SK-N-SH (cell line): ENCODE results near the gene PBLD. TPM values are rescaled to one million over a fixed set of nuclear protein-coding genes. Genes with fewer than 3 reads are reported as not detected.

Source experiments
- CTCF ChIA-PET: fragments of 300-600, 350-600 bp; formaldehyde crosslinking; extraction: SDS; loops from one replicate; lab custom pipeline; 2021; lab: Yijun Ruan, JAX
- POLR2A ChIA-PET: fragments of 350-600 bp; sonication (Branson Sonifier 250); formaldehyde crosslinking; extraction: SDS; loops from one replicate; lab custom pipeline; 2020; ENCODE audit warnings: antibody characterized with exemption, inconsistent platforms; lab: Yijun Ruan, JAX
- DNase-seq: peaks from one replicate; pipeline ENCODE4 v3.0.0; 2012
- H2AFZ ChIP-seq: fragments of 200-600 bp; sonication (generic); 2 replicates; pipeline ENCODE4 v1.8.1; 2016; ENCODE audit warnings: antibody characterized with exemption, mild to moderate bottlenecking, low read depth
- H3F3A ChIP-seq: fragments of 200-600 bp; sonication (generic); replicated peaks from 2 replicates; pipeline ENCODE3; 2016; ENCODE audit warnings: antibody characterized with exemption, mild to moderate bottlenecking; ENCODE audit not compliant: insufficient read depth
- H3K27ac ChIP-seq, 2 experiments: fragments of 200-500 bp in 1 of 2; fragments of 200-600 bp in 1 of 2; sonication (Bioruptor generic) in 1 of 2; sonication (generic), shearing (Covaris generic) in 1 of 2; 2 replicates each; pipeline versions ENCODE4 v1.5.1 to v1.6.1; 2014 to 2016; ENCODE audit warnings: low read depth in 2 of 2, inconsistent platforms in 1 of 2, low read length in 1 of 2, mild to moderate bottlenecking in 1 of 2, mixed read lengths in 1 of 2
- H3K27me3 ChIP-seq: fragments of 200-600 bp; sonication (generic), shearing (Covaris generic); 2 replicates; pipeline ENCODE4 v1.6.1; 2016; ENCODE audit warnings: mixed run types; ENCODE audit not compliant: insufficient read depth
- H3K36me3 ChIP-seq, 2 experiments: fragments of 200-500 bp in 1 of 2; fragments of 200-600 bp in 1 of 2; sonication (Bioruptor generic) in 1 of 2; sonication (generic) in 1 of 2; replicated peaks in 1 of 2; 2 replicates each; pipeline versions ENCODE3 to v1.5.1; 2014 to 2016; ENCODE audit warnings: low read length in 1 of 2, mild to moderate bottlenecking in 1 of 2; ENCODE audit not compliant: insufficient read depth in 2 of 2, control insufficient read depth in 1 of 2
- H3K4me1 ChIP-seq, 2 experiments: fragments of 200-500 bp in 1 of 2; fragments of 200-600 bp in 1 of 2; sonication (Bioruptor generic) in 1 of 2; sonication (generic), shearing (Covaris generic) in 1 of 2; 2 replicates each; pipeline versions ENCODE4 v1.5.1 to v1.6.1; 2014 to 2016; ENCODE audit warnings: low read depth in 1 of 2, low read length in 1 of 2, mixed run types in 1 of 2; ENCODE audit not compliant: insufficient read depth in 2 of 2, control insufficient read depth in 1 of 2
- H3K4me2 ChIP-seq: fragments of 200-600 bp; sonication (generic), shearing (Covaris generic); 2 replicates; pipeline ENCODE4 v1.6.1; 2017; ENCODE audit warnings: mixed run types
- H3K4me3 ChIP-seq, 2 experiments: fragments of 200-500 bp in 1 of 2; fragments of 200-600 bp in 1 of 2; sonication (Bioruptor generic) in 1 of 2; sonication (generic), shearing (Covaris generic) in 1 of 2; 2 replicates each; pipeline versions ENCODE4 v1.5.1 to v1.8.1; 2014 to 2016; ENCODE audit warnings: low read depth in 2 of 2, inconsistent platforms in 1 of 2, low read length in 1 of 2, mild to moderate bottlenecking in 1 of 2, mixed read lengths in 1 of 2, moderate library complexity in 1 of 2
- H3K79me2 ChIP-seq: fragments of 200-600 bp; sonication (generic); 2 replicates; pipeline ENCODE4 v1.8.1; 2017; ENCODE audit warnings: mild to moderate bottlenecking; ENCODE audit not compliant: insufficient read depth
- H3K9ac ChIP-seq: fragments of 200-600 bp; sonication (generic); 2 replicates; pipeline ENCODE4 v1.6.1; 2017; ENCODE audit warnings: mixed run types
- H3K9me2 ChIP-seq: fragments of 200-600 bp; sonication (generic); 2 replicates; pipeline ENCODE4 v1.6.1; 2017; ENCODE audit warnings: mixed run types
- H3K9me3 ChIP-seq: fragments of 200-600 bp; sonication (generic); 2 replicates; pipeline ENCODE4 v1.6.1; 2017; ENCODE audit warnings: mixed run types, mild to moderate bottlenecking, moderate library complexity
- H4K20me1 ChIP-seq: fragments of 200-600 bp; sonication (generic); 2 replicates; pipeline ENCODE4 v1.6.1; 2017; ENCODE audit warnings: mild to moderate bottlenecking, mixed run types; ENCODE audit not compliant: insufficient read depth
- ELF1 ChIP-seq: IDR thresholded peaks from 2 replicates; pipeline ENCODE4 v1.4.0; 2012
- EP300 ChIP-seq, 2 experiments: IDR thresholded peaks; 2 replicates each; pipeline versions ENCODE4 v1.4.0 to v1.6.1; 2012; ENCODE audit warnings: borderline replicate concordance in 1 of 2, low read depth in 1 of 2, low read length in 1 of 2
- EZH2phosphoT487 ChIP-seq: fragments of 200-600 bp; sonication (generic); IDR thresholded peaks from 2 replicates; pipeline ENCODE4 v1.6.1; 2017; ENCODE audit warnings: low read depth, mixed run types, mild to moderate bottlenecking, antibody characterized with exemption, moderate library complexity, borderline replicate concordance
- FOXJ3 ChIP-seq: sonication (generic); formaldehyde crosslinking; IDR thresholded peaks from 2 replicates; pipeline ENCODE4 v1.5.1; 2020; ENCODE audit warnings: mild to moderate bottlenecking, missing genetic modification reagents
- GABPA ChIP-seq: IDR thresholded peaks from 2 replicates; pipeline ENCODE4 v1.4.0; 2012; ENCODE audit warnings: low read depth, mild to moderate bottlenecking
- GATA2 ChIP-seq: sonication (generic); formaldehyde crosslinking; IDR thresholded peaks from 2 replicates; pipeline ENCODE4 v1.5.0; 2020; ENCODE audit warnings: mild to moderate bottlenecking, missing genetic modification reagents
- JUND ChIP-seq: IDR thresholded peaks from 2 replicates; pipeline ENCODE4 v1.4.0; 2012
- MEF2A ChIP-seq: IDR thresholded peaks from 2 replicates; pipeline ENCODE4 v1.4.0; 2012; ENCODE audit warnings: low read depth, borderline replicate concordance
- NRF1 ChIP-seq: IDR thresholded peaks from 2 replicates; pipeline ENCODE4 v1.6.1; 2012; ENCODE audit warnings: low read depth, mild to moderate bottlenecking, low read length
- POLR2AphosphoS5 ChIP-seq: IDR thresholded peaks from 2 replicates; pipeline ENCODE4 v1.6.1; 2012; ENCODE audit warnings: low read depth, low read length
- RCOR1 ChIP-seq: fragments of 150-350 bp; IDR thresholded peaks from 2 replicates; pipeline ENCODE4 v1.6.1; 2017; ENCODE audit warnings: antibody characterized with exemption, low read length
- RFX5 ChIP-seq: IDR thresholded peaks from 2 replicates; pipeline ENCODE4 v1.6.1; 2012; ENCODE audit warnings: mild to moderate bottlenecking, improper control_type of control experiment, low read length
- RXRA ChIP-seq: IDR thresholded peaks from 2 replicates; pipeline ENCODE4 v1.4.0; 2012; ENCODE audit warnings: low read depth, mild to moderate bottlenecking, borderline replicate concordance
- SIN3A ChIP-seq: IDR thresholded peaks from 2 replicates; pipeline ENCODE4 v1.6.1; 2012; ENCODE audit warnings: low read depth, mild to moderate bottlenecking, low read length, moderate library complexity, borderline replicate concordance
- SMC3 ChIP-seq: IDR thresholded peaks from 2 replicates; pipeline ENCODE4 v1.6.1; 2012; ENCODE audit warnings: low read depth, low read length, improper control_type of control experiment
- TAF1 ChIP-seq: IDR thresholded peaks from 2 replicates; pipeline ENCODE4 v1.6.1; 2012; ENCODE audit warnings: low read depth, mild to moderate bottlenecking, low read length, moderate library complexity, borderline replicate concordance
- TCF12 ChIP-seq: IDR thresholded peaks from 2 replicates; pipeline ENCODE4 v1.4.0; 2012
- TEAD4 ChIP-seq: IDR thresholded peaks from 2 replicates; pipeline ENCODE4 v1.4.0; 2012; ENCODE audit warnings: mild to moderate bottlenecking, borderline replicate concordance; ENCODE audit not compliant: insufficient read depth
- WGBS: methylation state at CpG from one replicate; pipeline ENCODE4 v1.1.6; 2017; ENCODE audit warnings: low lambda C conversion rate; 5-methylcytosine and 5-hydroxymethylcytosine counted together
- polyA plus RNA-seq, 3 experiments: library from polyadenylated mRNA; depleted of rRNA; stranded (reverse); fragments of >200 nt; gene quantifications; 2 replicates each; pipeline ENCODE4 v1.2.3, GENCODE V29; 2012
- TF ChIP-seq, protein P1 (sequence below): IDR thresholded peaks from 2 replicates; pipeline ENCODE4; 2012
- TF ChIP-seq, protein P2 (sequence below): IDR thresholded peaks from 2 replicates; pipeline ENCODE4 v1.4.0; 2012; ENCODE audit warnings: low read depth
- TF ChIP-seq, protein P3 (sequence below): IDR thresholded peaks from 2 replicates; pipeline ENCODE4 v1.4.0; 2012; ENCODE audit warnings: low read depth, borderline replicate concordance

PBLD gene
- polyA plus RNA-seq, 1 of the 3 experiments (the other 2 are of a cell fraction), result 0.94 TPM

DNA sequence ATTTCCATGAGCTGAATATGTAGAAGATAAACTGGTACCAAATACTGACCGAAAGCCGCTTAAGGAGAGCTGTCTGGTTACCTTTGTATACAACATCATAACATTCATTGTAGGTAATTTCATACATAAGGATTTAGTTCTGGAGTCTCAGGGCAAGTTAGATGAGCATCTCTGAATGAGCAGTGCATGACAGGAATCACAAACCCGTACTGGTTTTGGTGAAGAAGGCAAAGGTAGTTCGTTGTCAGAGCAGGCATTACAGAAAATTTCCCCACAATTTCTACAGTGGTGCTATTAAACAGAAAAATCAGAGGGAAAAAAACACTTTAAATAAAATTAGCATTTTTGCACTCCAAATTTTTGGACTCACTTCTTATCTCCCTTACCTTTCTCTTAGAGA lies 12.9 kb upstream of the PBLD start:
- H3F3A ChIP-seq, result peaks cover 93% of the 10 kb centered on the region
- no peaks in the 10 kb centered on the region for H3K4me1 ChIP-seq
- H2AFZ ChIP-seq, result no peak overlapping the region
- H3K79me2 ChIP-seq, result peaks cover 33% of the 10 kb centered on the region
- H3K27me3 ChIP-seq, result no peaks in the 10 kb centered on the region
- WGBS, result 97% methylated on average over 4 of the region's 4 CpGs
- peaks cover 33% of the 10 kb centered on the region for H4K20me1 ChIP-seq
- no peak overlapping the region for H3K9ac ChIP-seq
- no peak overlapping the region for H3K4me2 ChIP-seq
- no peak for DNase-seq
- no peak overlapping the region for H3K4me3 ChIP-seq
- no peaks in the 10 kb centered on the region for H3K9me3 ChIP-seq
- peak overlapping the region; percentile 5 to 41; a peak in 3 of 4 replicates for H3K27ac ChIP-seq
- POLR2A ChIA-PET, result interaction anchor here (1.5 kb wide), 1 partner anchor 12 kb away, joined by 3 read pairs; the partner anchor contains the start of gene PBLD
- peaks cover 56 to 82% of the 10 kb centered on the region in 2 experiments for H3K36me3 ChIP-seq
- TF ChIP-seq, protein P1, sequence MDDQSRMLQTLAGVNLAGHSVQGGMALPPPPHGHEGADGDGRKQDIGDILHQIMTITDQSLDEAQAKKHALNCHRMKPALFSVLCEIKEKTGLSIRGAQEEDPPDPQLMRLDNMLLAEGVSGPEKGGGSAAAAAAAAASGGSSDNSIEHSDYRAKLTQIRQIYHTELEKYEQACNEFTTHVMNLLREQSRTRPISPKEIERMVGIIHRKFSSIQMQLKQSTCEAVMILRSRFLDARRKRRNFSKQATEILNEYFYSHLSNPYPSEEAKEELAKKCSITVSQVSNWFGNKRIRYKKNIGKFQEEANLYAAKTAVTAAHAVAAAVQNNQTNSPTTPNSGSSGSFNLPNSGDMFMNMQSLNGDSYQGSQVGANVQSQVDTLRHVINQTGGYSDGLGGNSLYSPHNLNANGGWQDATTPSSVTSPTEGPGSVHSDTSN, result no peak
- peak; percentile 23; the same call in 1 of the 2 replicates for TF ChIP-seq POLR2AphosphoS5
- TF ChIP-seq JUND, result no peak
- TF ChIP-seq TCF12, result no peak
- no peak for TF ChIP-seq ELF1
- no peak for TF ChIP-seq EZH2phosphoT487
- TF ChIP-seq RCOR1, result no peak
- TF ChIP-seq GABPA, result no peak
- H3K9me2 ChIP-seq, result no peaks in the 10 kb centered on the region
- CTCF ChIA-PET, result interaction anchor here (1.2 to 4.0 kb wide), 2 partner anchors 12 to 133 kb away, joined by 4 to 26 read pairs; partner anchors contain the start of genes HNRNPH3 and PBLD

DNA sequence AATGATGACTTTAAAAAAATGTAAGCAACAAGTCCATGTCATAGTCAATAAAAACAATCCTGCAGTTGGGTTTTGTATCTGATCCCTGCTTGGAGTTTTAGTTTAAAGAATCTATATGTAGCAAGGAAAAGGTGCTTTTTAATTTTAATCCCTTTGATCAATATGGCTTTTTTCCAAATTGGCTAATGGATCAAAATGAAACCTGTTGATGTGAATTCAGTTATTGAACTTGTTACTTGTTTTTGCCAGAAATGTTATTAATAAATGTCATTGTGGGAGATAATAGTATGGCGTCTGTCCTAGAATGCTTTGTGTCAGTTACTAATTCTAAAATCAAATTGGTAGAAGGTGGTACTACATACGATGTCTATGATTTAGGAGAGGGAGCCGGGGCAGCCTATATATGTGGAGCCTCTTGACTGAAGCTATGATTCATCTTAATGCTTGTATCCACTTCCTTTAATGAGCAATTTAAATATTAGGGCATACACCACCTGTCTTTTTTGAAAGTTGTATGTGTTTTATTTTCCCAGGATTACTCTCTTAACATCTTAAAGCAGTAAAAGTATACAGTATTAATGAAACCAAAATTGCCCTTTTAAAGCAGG lies 10.3 kb upstream of the PBLD start:
- Histone ChIP-seq H3K9me3 (no peaks in the 10 kb centered on the region), H3K36me3 (peaks cover 81 to 94% of the 10 kb centered on the region in 2 experiments), H3K9ac (no peak overlapping the region), H3K27me3 (no peaks in the 10 kb centered on the region), H4K20me1 (peaks cover 59% of the 10 kb centered on the region), H3K4me2 (no peak overlapping the region), H3K79me2 (peaks cover 59% of the 10 kb centered on the region), H3K9me2 (no peaks in the 10 kb centered on the region), H3K4me1 (no peaks in the 10 kb centered on the region), H3F3A (peaks cover 89% of the 10 kb centered on the region), H2AFZ (no peak overlapping the region), H3K4me3 (no peak overlapping the region), H3K27ac (0 out of 4 replicates have a peak overlapping the region, but pooled peaks of 1 of the 2 experiments have one; percentile 41)
- POLR2A ChIA-PET, result no interaction called here
- CTCF ChIA-PET, result interaction anchor here (1.3 kb wide), 1 partner anchor 130 kb away, joined by 3 read pairs; no protein-coding TSS in a partner anchor
- TF ChIP-seq ELF1, result no peak
- no peak for TF ChIP-seq GABPA
- TF ChIP-seq, protein P2, sequence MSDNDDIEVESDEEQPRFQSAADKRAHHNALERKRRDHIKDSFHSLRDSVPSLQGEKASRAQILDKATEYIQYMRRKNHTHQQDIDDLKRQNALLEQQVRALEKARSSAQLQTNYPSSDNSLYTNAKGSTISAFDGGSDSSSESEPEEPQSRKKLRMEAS, result no peak
- TF ChIP-seq, protein P1, result no peak
- TF ChIP-seq FOXJ3 (CRISPR knock-in tag), result no peak
- TF ChIP-seq RXRA, result no peak
- TF ChIP-seq EP300 (IDR thresholded peaks at IDR 0.05; ENCODE audit: borderline replicate concordance in 1 of 2, low read depth in 1 of 2, low read length in 1 of 2), result no peak
- no peak for TF ChIP-seq EZH2phosphoT487
- TF ChIP-seq, protein P3, sequence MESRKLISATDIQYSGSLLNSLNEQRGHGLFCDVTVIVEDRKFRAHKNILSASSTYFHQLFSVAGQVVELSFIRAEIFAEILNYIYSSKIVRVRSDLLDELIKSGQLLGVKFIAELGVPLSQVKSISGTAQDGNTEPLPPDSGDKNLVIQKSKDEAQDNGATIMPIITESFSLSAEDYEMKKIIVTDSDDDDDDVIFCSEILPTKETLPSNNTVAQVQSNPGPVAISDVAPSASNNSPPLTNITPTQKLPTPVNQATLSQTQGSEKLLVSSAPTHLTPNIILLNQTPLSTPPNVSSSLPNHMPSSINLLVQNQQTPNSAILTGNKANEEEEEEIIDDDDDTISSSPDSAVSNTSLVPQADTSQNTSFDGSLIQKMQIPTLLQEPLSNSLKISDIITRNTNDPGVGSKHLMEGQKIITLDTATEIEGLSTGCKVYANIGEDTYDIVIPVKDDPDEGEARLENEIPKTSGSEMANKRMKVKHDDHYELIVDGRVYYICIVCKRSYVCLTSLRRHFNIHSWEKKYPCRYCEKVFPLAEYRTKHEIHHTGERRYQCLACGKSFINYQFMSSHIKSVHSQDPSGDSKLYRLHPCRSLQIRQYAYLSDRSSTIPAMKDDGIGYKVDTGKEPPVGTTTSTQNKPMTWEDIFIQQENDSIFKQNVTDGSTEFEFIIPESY, result no peak
- TF ChIP-seq JUND, result no peak
- TF ChIP-seq SMC3, result no peak
- no peak for TF ChIP-seq MEF2A
- TF ChIP-seq TEAD4, result no peak
- no peak for TF ChIP-seq NRF1
- TF ChIP-seq RFX5, result no peak
- TF ChIP-seq RCOR1, result no peak
- TF ChIP-seq TAF1, result no peak
- TF ChIP-seq GATA2 (CRISPR knock-in tag), result no peak
- TF ChIP-seq SIN3A, result no peak
- DNase-seq, result no peak
- 91% methylated on average over 3 of the region's 3 CpGs for WGBS
